DMS153 treated with DMSO at 0.1 percent for 48 hours (cell line): ENCODE results near the gene KDM3A.

Experiments used
- DNase-seq: peaks from one replicate; lab custom pipeline; 2025; ENCODE audit not compliant: unreplicated experiment; lab: John Stamatoyannopoulos, UW

KDM3A gene

GRCh38 chr2:86434290-86434689, 6.9 kb upstream of the KDM3A start:
- DNase-seq, result no peak

- no peak for DNase-seq
Observed at GRCh38 chr2:86435531-86435930, 5.6 kb upstream of the KDM3A start.

GRCh38 chr2:86436328-86436727, 4.8 kb upstream of the KDM3A start:
- no peak for DNase-seq

- DNase-seq, result no peak
Observed at GRCh38 chr2:86439879-86440630, 1.1 kb upstream of the KDM3A start.

- no peak for DNase-seq
Observed at GRCh38 chr2:86441392-86441881, 266 bp downstream of the KDM3A start.

DNA sequence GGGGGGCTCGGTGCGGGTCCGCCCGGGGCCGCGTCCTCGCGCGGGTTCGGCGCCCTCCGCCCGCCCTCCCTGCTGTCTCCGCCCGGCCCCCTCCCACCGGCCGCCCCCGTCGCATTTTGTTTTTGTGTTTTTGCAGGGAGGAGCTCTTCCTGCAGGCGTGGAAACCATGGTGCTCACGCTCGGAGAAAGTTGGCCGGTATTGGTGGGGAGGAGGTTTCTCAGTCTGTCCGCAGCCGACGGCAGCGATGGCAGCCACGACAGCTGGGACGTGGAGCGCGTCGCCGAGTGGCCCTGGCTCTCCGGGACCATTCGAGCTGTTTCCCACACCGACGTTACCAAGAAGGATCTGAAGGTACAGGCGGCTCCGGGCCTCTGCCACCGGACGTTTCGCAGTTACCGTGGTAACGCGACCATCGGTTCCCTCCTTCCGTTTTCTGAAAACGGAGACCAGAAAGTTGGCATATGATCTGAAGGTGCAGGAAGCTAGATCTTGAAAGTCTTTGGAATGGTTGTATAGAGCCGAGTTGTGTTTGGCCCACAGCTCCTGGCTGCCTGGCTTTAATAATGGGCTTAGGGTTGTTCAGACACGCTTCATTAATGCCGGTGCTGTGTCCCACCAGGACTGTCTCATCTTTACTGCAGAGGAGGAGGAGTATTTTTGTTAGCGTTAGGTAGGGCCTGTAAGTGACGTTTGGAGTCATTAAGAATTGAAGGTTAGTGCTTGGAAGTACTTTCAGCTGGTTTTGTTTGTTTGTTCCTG, 891 bp downstream of the KDM3A start:
- DNase-seq, result peak; percentile 13

GRCh38 chr2:86442642-86443005, 1.5 kb downstream of the KDM3A start:
- peak; percentile 20 for DNase-seq

GRCh38 chr2:86443631-86444350, 2.6 kb downstream of the KDM3A start:
- no peak for DNase-seq

DNA sequence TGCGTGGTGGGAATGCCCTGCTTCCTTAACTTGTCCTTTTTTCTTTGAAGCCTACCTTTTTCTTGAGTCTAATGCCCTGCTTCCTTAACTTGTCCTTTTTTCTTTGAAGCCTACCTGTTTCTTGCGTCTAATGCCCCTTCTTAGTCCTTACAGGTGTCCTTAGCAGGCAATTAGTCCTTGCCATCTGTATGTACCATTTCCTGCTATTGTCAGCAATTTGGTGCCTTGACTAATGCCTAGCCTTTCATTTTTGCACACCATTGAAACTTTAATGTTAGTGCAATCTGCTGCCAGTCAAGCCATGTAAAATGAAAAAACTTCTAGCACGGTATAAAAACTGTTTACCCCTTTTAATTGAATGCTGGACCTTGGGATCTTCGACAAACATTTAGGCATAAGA, 4.3 kb downstream of the KDM3A start:
- DNase-seq, result no peak

DNA sequence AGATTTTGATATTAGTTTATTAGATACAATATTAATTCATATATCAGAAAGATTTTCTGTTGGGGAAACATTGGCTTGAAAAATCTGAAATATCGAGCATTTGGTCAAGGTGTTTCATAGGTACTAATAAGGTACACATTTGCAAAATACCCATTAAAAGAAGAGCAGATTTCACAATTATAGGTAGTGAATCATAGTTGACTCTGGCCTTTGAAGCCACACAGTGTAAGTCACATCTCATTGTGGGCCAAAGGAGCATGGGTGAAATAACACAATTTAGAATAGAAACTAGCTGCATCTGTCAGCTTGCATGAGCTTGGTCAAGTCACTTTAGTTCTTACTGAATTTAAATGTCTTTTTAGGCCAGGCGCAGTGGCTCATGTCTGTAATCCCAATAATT, 4.9 kb downstream of the KDM3A start:
- no peak for DNase-seq

DNA sequence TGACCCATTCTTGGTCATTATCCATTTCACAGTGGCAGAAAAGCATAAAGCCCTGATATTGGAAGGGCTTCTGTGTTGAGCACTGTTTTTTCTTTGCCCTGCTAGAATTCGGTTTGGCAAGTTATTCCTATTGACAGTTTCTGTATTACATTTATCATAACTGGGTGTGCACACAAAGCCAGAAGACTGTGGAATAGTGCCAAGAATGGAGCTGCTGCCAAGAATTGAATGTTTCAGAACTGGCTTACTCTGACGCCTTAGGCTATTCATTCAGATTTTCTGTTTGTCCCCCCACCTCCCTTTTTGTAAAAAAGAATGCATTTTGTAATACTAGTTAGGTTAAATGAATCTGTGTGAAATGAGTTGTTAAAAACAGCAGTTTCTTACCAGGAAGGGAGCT, 12.7 kb downstream of the KDM3A start:
- no peak for DNase-seq

DNA sequence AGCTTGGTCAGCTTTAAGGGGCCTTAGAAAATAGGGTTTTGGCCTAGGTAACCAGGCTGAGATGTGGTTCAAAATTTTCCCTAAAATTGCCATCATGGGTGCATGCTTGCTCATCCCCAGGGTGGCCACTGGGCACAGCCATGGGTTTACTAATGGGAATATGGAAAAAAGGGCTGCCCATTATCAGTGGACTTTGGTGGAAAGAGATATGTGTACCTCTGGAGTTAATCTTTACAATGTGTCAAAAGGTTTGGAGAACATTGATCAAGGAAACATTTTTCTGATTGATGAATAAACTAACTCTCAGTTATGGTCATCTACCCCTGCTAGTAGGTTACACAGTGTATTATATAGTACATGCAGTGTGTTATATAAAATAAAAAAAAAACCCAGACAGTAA, 13.1 kb downstream of the KDM3A start:
- DNase-seq, result no peak

DNA sequence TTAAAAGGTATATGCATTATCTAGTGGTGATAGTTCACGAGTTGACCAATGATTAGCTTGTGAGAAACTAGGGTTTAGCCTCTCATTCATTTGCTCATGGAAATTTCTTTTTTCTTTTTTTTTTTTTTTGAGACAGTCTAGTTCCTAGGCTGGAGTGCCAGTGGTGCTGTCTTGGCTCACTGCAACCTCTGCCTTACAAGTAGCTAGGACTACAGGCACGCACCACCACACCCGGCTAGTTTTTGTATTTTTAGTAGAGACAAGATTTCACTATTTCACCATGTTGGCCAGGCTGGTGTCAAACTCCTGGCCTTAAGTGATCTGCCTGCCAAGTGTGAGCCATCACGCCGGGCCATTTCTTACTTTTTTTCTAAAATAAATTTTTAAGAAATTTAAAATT, 14.0 kb downstream of the KDM3A start:
- no peak for DNase-seq

DNA sequence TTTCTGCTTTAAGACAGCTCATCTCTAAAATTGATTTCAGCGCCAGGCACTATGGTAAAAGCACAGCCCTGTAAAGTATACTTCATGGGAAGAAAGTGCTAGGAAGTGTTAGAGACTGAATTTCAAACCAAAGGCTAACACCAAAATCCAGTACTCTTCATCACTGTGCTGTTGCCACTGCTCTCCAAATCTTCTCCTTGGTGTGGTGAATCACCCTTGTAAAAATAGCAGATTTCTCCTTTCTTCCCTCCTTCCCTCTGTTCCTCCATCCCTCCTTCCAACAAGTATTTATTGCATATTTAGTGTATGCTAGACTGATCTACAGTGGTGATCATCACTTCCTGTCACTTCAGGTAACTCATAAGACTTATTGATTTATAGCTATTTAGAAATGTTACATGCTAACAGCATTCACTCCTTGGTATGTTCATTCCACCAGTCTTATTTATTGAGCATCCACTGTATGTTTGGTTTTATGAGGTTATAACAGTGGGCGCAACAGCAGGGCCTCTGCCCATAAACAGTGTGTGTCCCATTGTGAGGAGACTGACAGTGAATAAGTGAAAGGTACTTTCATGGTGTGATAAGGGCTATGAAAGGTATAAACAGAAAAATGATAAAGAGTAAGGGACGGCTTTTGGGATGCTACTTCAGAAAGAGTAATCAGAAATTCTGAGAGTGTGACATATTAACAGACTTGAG, 20.0 kb downstream of the KDM3A start:
- no peak for DNase-seq

GRCh38 chr2:86464652-86465051, 23.5 kb downstream of the KDM3A start:
- no peak for DNase-seq

- DNase-seq, result no peak
Observed at GRCh38 chr2:86466306-86466705, 25.1 kb downstream of the KDM3A start.

DNA sequence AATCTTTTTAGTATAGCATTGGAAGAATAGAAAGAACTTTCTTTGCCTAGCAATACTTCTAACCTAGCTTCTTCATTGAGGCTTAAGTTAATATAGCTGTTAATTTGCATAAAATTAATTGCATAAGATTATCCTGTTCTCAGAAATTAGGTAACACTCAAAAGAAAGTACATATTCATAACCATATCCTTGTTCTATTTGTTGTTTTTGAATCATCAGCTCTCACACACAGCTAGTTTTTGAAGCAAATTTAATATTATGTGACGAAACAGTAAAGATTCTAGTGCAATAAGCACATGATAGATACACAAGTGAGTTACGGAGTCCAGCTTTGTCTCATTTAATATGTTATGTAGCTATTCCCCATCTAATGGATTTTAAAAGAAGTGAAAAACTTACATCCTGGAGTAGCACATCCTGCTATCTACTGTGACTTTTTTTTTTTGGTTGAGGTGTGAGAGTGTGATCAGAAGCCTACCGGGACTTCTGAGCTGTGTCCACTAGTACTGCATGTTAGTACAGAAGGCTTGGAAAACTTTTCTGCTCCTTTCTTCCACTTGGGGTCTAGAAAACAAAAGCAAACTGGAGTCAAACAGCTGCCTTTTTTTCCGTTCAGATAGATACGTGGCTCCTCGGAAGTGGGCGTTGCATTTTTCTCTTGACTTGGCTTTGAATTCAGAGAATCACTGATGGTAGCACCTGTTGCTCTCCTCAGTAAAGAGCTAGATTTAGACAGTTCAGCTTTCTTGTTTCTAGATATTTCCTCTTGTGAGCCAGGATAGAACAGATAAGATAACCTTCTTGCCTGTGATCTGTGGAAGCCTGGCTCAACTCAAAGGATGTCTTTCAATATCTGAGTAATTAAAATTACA, 27.2 kb downstream of the KDM3A start:
- DNase-seq, result no peak

- DNase-seq, result no peak
Observed at GRCh38 chr2:86470890-86471289, 29.7 kb downstream of the KDM3A start.

DNA sequence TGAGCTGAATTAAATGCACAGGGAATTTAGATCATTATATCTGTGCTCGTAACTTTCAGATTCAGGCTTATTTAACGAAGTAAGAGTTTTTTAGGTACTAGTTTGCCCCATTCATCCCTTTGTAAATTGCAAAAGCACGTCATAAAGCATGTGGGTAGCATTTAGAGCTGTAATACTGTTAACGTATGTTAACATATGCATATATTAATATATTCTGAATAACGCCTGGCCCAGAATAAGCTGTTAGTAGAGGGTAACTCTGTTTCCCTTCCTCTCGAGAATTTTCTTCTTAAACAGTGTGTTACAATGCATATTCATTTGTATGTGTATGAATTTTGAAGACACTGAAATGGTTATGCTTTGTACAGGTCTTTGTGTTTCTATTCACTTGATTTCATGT, 30.5 kb downstream of the KDM3A start:
- DNase-seq, result no peak

GRCh38 chr2:86476092-86476491, 34.9 kb downstream of the KDM3A start:
- no peak for DNase-seq
